ENCODE results near the gene ZNF582.
A peak's percentile ranks its signal among the peaks of the same experiment; 100 is the strongest.

Gene ZNF582

DNA sequence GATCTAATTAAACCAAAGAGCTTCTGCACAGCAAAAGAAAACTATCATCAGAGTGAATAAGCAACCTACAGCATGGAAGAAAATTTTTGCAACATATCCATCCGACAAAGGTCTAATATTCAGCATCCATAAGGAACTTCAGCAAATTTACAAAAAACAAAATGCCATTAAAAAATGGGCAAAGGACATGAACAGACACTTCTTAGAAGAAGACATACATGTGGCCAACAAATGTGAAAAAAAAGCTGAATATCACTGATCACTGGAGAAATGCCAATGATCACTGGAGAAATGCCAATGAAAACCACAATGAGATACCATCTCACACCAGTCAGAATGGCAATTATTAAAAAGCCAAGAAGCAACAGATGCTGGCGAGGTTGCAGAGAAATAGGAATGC lies 32.5 kb downstream of the ZNF582 start:
- no peak for DNase-seq
- Histone ChIP-seq H3K9me3 (ENCODE audit: severe bottlenecking) (peaks cover 6% of the 10 kb centered on the region), H3K27ac (no peak overlapping the region), H3K36me3 (peaks cover 8% of the 10 kb centered on the region; the same call in 1 of the 2 replicates), H3K4me3 (ENCODE audit: low read depth, low read length) (no peak overlapping the region), H3K27me3 (ENCODE audit: insufficient read depth, low read depth, severe bottlenecking) (no peaks in the 10 kb centered on the region)
- TF ChIP-seq, protein P1, sequence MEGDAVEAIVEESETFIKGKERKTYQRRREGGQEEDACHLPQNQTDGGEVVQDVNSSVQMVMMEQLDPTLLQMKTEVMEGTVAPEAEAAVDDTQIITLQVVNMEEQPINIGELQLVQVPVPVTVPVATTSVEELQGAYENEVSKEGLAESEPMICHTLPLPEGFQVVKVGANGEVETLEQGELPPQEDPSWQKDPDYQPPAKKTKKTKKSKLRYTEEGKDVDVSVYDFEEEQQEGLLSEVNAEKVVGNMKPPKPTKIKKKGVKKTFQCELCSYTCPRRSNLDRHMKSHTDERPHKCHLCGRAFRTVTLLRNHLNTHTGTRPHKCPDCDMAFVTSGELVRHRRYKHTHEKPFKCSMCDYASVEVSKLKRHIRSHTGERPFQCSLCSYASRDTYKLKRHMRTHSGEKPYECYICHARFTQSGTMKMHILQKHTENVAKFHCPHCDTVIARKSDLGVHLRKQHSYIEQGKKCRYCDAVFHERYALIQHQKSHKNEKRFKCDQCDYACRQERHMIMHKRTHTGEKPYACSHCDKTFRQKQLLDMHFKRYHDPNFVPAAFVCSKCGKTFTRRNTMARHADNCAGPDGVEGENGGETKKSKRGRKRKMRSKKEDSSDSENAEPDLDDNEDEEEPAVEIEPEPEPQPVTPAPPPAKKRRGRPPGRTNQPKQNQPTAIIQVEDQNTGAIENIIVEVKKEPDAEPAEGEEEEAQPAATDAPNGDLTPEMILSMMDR (IDR thresholded peaks at IDR 0.05; ENCODE audit: low read depth, low read length), result no peak

DNA sequence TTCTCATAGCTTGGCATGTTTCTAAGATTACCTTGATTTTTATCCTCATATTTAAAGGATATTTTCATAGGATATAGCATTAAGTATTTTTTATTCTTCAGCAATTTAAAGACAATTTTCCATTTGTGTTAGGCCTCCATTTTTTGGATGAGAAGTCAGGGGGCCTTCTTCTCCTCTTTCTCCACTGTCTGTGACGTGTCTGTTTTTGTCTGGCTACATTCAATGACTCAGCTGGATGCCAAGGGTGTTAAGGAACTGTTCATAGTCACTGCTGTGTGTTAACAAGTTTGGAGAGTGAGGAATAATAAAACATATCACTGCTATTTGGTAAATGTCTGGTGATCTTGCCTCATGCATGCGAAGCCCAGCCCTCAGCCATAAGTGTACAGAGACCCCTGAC lies 36.4 kb downstream of the ZNF582 start:
- no peak overlapping the region for H3K4me3 ChIP-seq (ENCODE audit: low read depth, low read length)
- DNase-seq, result no peak
- H3K36me3 ChIP-seq, result peaks cover 8% of the 10 kb centered on the region; the same call in 1 of the 2 replicates
- H3K9me3 ChIP-seq (ENCODE audit: severe bottlenecking), result peaks cover 3% of the 10 kb centered on the region
- H3K27me3 ChIP-seq (ENCODE audit: insufficient read depth, low read depth, severe bottlenecking), result no peaks in the 10 kb centered on the region
- no peak overlapping the region for H3K27ac ChIP-seq
- TF ChIP-seq, protein P1 (IDR thresholded peaks at IDR 0.05; ENCODE audit: low read depth, low read length), result no peak

DNA sequence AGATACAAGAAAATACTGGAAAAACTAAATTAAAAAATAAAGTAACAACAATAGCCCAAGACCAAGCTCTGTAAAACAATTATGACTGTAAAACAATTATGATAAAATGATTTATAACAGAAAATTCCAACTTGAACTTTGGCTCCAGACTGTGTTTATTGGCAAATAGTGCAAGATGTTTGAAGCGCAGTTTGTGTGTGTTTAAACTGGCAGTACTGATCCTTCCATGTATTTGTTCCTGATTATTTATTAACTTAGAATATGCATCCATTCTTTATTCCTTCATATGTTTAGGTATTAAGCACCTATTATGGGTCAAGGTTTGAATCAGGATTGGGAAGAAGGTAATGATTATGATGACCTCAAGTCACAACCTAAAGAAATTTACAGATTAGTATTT lies 37.8 kb downstream of the ZNF582 start:
- no peaks in the 10 kb centered on the region for H3K9me3 ChIP-seq (ENCODE audit: severe bottlenecking)
- no peak overlapping the region for H3K4me3 ChIP-seq (ENCODE audit: low read depth, low read length)
- no peak for DNase-seq
- H3K27me3 ChIP-seq (ENCODE audit: insufficient read depth, low read depth, severe bottlenecking), result no peaks in the 10 kb centered on the region
- TF ChIP-seq, protein P1 (IDR thresholded peaks at IDR 0.05; ENCODE audit: low read depth, low read length), result no peak
- no peaks in the 10 kb centered on the region for H3K36me3 ChIP-seq
- no peak overlapping the region for H3K27ac ChIP-seq

DNA sequence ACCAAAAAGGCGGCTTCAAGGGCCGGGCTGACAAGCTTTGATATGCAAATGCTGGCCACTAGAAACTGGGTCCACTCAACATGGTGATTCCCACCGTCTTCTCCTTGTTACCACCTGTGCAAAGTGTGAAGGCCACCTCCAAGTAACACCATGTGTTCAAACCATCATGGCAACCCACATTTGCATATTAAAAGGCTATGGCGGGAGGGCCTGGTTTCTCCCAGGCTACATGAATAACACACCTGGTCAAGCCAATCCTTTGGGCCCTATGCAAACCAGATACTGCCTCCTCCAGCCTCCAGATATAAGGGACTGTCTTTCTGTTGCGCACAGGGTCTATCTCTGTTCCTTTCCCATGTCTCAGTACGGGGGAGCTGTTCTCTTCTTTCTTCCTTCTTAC lies 42.1 kb downstream of the ZNF582 start:
- no peak overlapping the region for H3K4me3 ChIP-seq (ENCODE audit: low read depth, low read length)
- H3K27ac ChIP-seq, result no peak overlapping the region
- no peaks in the 10 kb centered on the region for H3K27me3 ChIP-seq (ENCODE audit: insufficient read depth, low read depth, severe bottlenecking)
- no peaks in the 10 kb centered on the region for H3K36me3 ChIP-seq
- DNase-seq, result no peak
- H3K9me3 ChIP-seq (ENCODE audit: severe bottlenecking), result no peaks in the 10 kb centered on the region
- TF ChIP-seq, protein P1 (IDR thresholded peaks at IDR 0.05; ENCODE audit: low read depth, low read length), result no peak

DNA sequence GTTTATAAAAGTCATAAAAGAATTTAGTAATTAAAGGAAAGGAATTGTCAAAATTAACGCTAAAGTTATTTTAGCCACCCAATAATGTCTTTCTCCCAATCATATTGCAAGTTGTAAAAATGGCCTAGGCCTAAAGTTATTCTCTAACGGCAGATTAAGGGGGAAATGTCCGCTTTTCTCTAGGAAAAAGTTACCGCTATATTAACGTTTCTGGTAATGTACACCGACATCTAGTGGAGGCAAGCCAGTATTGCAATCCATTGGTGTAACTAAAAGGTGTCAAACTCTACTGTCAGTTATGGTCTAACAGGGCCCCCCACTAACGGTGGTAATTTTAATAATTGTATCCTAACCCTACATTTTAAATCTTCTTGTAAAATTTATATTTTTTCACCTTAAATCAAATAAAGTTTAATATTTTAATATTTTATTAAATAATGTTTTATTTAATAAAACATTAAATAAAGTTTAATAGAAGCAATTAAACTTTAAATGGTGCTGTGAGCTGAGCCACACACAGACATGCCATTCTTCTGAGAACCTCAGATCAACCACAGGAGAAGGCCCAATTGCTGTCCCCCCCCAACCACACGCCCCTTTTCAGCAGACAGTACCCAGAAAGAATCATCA lies 42.8 kb downstream of the ZNF582 start:
- Histone ChIP-seq H3K4me3 (ENCODE audit: low read depth, low read length) (no peak overlapping the region), H3K9me3 (ENCODE audit: severe bottlenecking) (no peaks in the 10 kb centered on the region), H3K36me3 (no peaks in the 10 kb centered on the region), H3K27ac (no peak overlapping the region), H3K27me3 (ENCODE audit: insufficient read depth, low read depth, severe bottlenecking) (no peaks in the 10 kb centered on the region)
- TF ChIP-seq, protein P1 (IDR thresholded peaks at IDR 0.05; ENCODE audit: low read depth, low read length), result peak; percentile 61
- peak; percentile 46 for DNase-seq
